ENCODE data around the gene FBXO30.

FBXO30 gene

DNA sequence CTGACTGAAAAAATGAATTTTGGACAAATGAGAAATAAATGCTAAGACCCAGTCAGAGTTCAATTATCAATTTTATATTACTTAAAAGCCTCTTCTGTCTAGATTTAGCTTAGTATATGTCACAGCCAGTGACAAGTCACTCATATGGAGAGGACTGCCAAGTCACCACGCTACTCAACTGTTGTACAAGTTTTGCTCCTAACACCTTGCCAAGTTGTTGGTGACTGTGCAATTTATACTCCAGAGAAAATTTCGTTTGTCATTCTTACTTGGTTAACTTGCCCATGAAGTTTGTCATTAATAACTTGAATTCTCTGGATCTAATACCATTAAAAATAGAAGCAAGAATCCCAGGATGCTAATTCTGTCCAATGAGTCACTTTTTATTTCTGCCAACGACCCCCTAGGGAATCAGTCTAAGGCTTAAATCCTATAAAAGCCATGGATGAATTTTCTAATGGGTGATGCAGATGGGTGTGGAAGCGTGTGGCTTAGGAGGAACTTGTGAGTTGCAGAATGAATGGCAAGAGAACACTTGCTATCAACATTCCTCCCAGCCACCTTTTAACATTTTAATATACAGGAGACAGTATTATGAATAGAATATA is 30.4 kb upstream of the FBXO30 start:
- TF ChIP-seq, protein P1, sequence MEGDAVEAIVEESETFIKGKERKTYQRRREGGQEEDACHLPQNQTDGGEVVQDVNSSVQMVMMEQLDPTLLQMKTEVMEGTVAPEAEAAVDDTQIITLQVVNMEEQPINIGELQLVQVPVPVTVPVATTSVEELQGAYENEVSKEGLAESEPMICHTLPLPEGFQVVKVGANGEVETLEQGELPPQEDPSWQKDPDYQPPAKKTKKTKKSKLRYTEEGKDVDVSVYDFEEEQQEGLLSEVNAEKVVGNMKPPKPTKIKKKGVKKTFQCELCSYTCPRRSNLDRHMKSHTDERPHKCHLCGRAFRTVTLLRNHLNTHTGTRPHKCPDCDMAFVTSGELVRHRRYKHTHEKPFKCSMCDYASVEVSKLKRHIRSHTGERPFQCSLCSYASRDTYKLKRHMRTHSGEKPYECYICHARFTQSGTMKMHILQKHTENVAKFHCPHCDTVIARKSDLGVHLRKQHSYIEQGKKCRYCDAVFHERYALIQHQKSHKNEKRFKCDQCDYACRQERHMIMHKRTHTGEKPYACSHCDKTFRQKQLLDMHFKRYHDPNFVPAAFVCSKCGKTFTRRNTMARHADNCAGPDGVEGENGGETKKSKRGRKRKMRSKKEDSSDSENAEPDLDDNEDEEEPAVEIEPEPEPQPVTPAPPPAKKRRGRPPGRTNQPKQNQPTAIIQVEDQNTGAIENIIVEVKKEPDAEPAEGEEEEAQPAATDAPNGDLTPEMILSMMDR (IDR thresholded peaks at IDR 0.05): no peak

DNA sequence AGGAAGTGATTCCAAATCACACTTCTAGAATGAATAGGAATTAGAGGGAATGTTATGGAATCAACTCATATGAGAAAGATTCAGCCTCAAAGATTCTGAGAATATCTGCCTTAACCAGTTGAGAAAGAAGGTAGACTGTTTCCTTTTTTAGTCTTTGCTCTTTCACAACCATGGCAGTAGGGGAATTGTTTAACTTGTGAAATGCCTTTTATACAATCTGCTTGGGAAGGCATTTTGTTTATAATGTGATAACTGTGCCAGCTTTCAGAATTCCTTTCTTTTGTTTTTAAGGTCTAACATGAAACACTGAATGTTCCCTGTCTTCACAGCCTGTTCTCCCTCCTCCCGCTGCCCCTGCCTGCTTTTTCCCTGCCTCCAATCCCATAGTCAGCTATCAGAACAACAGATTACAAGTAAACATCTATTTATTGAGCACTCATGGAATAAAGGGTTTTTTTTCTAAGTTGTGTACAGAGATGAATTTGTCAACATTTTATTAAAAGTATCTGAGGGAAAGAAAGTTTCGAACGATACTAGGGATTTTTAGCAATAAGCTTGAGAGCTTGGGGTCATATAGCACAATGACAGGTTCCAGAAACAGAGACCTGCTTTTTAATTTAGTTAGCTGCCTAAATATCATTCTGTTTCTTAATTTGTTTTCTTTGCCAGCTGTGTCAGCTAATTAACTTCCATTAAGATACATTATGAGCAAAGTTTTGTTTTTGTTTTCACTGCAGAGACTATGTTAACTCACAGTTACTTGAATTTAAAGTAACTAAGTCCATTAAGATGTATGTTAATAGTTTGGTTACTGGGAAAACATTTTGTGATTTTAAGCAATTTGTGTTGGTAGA is 28.3 kb upstream of the FBXO30 start:
- TF ChIP-seq, protein P1 (IDR thresholded peaks at IDR 0.05): no peak

DNA sequence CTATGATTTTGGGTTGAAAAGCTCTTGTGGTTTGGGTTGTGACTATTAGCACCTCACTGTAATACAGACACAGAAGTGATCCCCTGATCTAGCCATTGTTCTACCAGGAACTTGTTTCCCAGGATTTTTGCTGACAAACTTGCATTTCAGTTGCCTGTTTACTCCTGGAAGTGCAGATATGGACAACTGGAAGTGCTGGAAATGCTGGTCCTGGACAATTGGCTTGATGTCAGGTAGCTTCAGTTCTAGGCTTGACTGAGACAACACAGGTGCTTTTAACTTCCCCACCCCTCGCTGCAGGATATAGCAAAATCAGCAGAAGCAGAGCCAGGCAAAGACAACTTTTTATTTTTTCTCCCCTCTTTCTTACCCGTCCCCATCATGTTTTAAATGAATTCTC is 27.1 kb upstream of the FBXO30 start:
- TF ChIP-seq, protein P1 (IDR thresholded peaks at IDR 0.05): no peak

DNA sequence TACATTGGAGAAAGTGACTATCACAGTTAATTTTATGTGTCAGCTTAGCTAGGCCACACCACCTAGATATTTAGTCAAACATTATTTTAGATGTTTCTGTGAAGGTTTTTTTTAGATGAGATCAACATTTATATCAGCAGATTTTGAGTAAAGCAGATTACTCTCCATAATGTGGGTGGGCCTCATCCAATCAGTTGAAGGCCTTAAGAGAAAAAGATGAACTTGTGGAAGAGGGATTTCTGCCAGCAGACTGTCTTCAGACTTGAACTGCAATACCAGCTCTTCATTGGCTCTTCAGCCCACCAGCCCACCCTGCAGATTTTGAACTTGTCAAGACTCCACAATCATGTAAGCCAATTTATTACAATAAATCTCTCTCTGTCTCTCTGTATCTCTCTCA is 25.1 kb upstream of the FBXO30 start:
- TF ChIP-seq, protein P1 (IDR thresholded peaks at IDR 0.05): no peak

DNA sequence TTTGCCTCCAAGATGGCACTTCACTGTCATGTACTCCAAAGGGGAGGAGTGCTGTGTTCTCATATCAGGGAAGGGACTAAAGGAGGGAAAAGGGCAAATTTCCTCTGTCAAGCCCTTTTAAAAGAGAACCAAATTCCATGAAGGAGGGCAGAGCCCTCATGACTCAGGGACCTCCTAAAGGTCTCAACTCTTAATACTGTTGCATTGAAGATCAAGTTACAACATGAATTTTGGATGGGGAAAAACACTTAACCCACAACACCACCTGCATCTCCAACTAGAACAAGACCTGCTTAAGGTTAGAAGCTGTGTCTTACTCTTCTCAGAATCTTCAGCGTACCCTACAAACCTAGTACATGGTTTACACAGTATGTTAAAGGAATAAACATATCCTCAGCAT is 23.7 kb upstream of the FBXO30 start:
- TF ChIP-seq, protein P1 (IDR thresholded peaks at IDR 0.05): no peak

DNA sequence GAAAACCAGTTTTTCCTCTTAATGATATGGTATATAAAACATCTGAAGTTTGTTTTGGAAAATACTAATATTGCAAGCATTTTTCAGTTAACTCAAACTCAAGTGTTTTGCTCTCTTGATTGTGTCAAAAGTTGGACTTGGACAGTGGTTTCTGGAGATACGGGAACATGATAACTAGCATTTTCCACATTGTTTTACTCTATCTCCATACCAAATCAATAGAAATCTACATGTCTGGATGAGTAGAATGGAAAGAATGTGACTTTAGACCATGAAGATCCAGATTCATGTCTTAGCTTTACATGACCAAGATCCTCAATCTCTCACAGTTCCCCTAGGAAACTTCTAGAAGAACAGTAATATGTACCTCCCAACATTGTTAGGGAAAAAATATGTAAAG is 22.2 kb upstream of the FBXO30 start:
- TF ChIP-seq, protein P1 (IDR thresholded peaks at IDR 0.05): no peak

DNA sequence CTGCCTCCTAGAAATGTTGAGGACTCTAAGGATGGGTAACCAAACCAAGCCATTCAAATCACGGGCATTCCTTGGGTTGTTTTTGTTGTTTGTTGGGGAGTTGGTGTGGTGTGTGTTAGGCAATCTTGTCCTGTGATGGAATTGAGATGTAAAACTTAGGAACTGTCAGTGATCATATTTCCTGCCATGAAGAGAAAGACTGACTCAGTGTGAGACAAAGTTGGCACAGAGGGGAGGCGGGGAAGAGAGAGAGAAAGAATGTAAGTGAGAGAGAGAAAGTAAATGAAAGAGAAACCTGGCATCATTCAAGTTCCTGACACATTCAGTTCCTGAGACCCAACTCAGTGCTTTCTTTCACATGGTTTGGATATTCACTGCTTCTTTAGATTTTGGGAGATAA is 21.6 kb upstream of the FBXO30 start:
- TF ChIP-seq, protein P1 (IDR thresholded peaks at IDR 0.05): no peak
